Left lung (tissue), 10 donors: ENCODE results near the gene LRRC26. TPM values are rescaled to one million over a fixed set of nuclear protein-coding genes. Genes with fewer than 3 reads are reported as not detected.

ENCODE experiments used
- ATAC-seq: fragments of 200-7000 bp; cut with Tn5 transposase; one replicate; pipeline ENCODE4 v1.9.1; 2020; ENCODE audit warnings: moderate library complexity
- DNase-seq, 4 donors: peaks; one replicate each; pipeline ENCODE4 v3.0.0-alpha.2; 2013 to 2020
- H3K27ac ChIP-seq, 2 donors: fragments of 200-600 bp; sonication (generic) in 1 of 2; one replicate each; pipeline versions ENCODE4 v1.5.0 to v1.8.0; 2020 to 2021
- H3K27me3 ChIP-seq, 2 donors: fragments of 200-600 bp; sonication (generic) in 1 of 2; one replicate each; pipeline versions ENCODE4 v1.5.0 to v1.8.0; 2020 to 2021
- H3K36me3 ChIP-seq, 2 donors: fragments of 200-600 bp; sonication (generic) in 1 of 2; one replicate each; pipeline versions ENCODE4 v1.5.0 to v1.8.0; 2020 to 2021
- H3K4me1 ChIP-seq, 2 donors: fragments of 200-600 bp; one replicate each; pipeline ENCODE4 v1.8.0; 2021
- H3K4me3 ChIP-seq, 2 donors: fragments of 200-600 bp; sonication (generic) in 1 of 2; one replicate each; pipeline versions ENCODE4 v1.5.0 to v1.8.0; 2020 to 2021; ENCODE audit warnings: mild to moderate bottlenecking in 1 of 2
- H3K9me3 ChIP-seq, 2 donors: fragments of 200-600 bp; sonication (generic) in 1 of 2; one replicate each; pipeline versions ENCODE4 v1.5.0 to v1.8.0; 2020 to 2021
- intact Hi-C, 2 donors: fragments of 100-400 bp; cut with DNase I; formaldehyde crosslinking; loops; one replicate each; pipeline versions ENCODE4 v1.11.2 to v1.14.2; 2022
- polyA plus RNA-seq, 6 donors: library from polyadenylated mRNA; unstranded; fragments of 120-200 nt; gene quantifications; one replicate each; pipeline ENCODE4 v1.2.1, GENCODE V29; 2013; ENCODE audit not compliant: insufficient read length in 6 of 6
- total RNA-seq, 2 donors: library from RNA; stranded (reverse); fragmentation: NEBNext Ultra II Directional; extraction: Animal tissue kit (Norgen Biotek cat#: 25700); gene quantifications; one replicate each; pipeline ENCODE4 v1.2.1, GENCODE V29; 2021
- TF ChIP-seq, protein P1 (sequence below), 2 donors: fragments of 200-600 bp; sonication (generic) in 1 of 2; IDR thresholded peaks; one replicate each; pipeline versions ENCODE4 v1.5.0 to v1.8.0; 2021; ENCODE audit warnings: antibody characterized with exemption in 2 of 2
- donor health status: DM: no; HTN: yes; CAD: no.
- donor health status: DM: no; HTN: no; CAD: no.

LRRC26 gene
- total and polyA plus RNA-seq, 8 donors: 0.23 to 0.63 (median 0.40) TPM; not detected in 4

DNA sequence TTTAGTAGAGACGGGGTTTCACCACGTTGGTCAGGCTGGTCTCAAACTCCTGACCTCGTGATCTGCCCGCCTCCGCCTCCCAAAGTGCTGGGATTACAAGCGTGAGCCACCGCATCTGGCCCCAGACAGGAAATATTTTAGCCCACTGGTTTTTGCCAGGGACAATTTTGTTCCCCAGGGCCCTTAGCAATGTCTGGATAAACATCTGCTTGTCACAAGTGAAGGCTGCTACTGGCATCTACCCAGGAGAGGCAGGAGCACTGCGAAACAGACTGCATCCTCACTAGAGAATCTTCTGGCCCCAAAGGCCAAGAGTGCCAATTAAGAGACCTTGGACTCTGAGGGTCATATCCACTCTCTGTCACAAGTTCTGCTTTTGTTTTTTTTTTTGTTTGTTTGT is 33.1 kb upstream of the LRRC26 start:
- TF ChIP-seq, protein P1, sequence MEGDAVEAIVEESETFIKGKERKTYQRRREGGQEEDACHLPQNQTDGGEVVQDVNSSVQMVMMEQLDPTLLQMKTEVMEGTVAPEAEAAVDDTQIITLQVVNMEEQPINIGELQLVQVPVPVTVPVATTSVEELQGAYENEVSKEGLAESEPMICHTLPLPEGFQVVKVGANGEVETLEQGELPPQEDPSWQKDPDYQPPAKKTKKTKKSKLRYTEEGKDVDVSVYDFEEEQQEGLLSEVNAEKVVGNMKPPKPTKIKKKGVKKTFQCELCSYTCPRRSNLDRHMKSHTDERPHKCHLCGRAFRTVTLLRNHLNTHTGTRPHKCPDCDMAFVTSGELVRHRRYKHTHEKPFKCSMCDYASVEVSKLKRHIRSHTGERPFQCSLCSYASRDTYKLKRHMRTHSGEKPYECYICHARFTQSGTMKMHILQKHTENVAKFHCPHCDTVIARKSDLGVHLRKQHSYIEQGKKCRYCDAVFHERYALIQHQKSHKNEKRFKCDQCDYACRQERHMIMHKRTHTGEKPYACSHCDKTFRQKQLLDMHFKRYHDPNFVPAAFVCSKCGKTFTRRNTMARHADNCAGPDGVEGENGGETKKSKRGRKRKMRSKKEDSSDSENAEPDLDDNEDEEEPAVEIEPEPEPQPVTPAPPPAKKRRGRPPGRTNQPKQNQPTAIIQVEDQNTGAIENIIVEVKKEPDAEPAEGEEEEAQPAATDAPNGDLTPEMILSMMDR (IDR thresholded peaks at IDR 0.05): no peak
- Histone ChIP-seq H3K9me3 (no peaks in the 10 kb centered on the region), H3K36me3 (peaks cover 0 to 6% of the 10 kb centered on the region in 2 donors), H3K27ac (no peak overlapping the region), H3K27me3 (peaks cover 0 to 5% of the 10 kb centered on the region in 2 donors), H3K4me1 (peaks cover 33 to 81% of the 10 kb centered on the region in 2 donors), H3K4me3 (no peak overlapping the region)
- ATAC-seq (no peak), DNase-seq (no peak)
- intact Hi-C loops: no loop called here

DNA sequence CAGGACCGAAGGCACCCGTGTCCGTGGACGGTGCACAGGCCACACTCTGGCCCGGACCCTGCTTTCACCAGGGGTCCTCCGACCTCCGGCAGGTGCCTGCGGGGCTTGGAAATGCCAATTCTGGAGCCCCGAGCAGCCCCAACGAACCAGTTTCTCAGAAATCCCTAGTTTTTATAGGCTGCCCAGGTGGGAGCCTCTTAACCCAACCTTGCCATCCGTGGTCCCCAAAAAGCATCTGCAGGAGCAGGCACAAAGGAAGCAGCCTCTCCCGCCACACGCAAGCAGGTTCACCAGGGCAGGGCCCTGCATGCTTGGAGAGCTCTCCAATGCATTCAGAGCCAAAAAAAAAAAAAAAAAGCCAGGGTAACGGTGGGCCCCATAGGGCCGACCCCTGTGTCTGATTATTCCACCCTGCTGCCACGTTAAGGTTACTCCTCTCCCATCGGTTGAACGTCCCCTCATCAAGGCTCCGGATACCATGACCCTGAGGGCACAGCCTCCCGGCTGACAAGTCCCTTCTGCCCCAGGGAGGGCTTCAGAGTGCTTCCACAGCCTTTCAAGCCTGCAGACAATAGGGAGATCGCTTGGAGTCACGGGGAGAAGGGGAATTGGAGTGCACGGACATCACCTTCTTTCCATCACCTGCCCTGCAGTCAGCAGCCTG is 31.5 kb upstream of the LRRC26 start:
- intact Hi-C loops: no loop called here
- no peaks in the 10 kb centered on the region for H3K36me3 ChIP-seq

DNA sequence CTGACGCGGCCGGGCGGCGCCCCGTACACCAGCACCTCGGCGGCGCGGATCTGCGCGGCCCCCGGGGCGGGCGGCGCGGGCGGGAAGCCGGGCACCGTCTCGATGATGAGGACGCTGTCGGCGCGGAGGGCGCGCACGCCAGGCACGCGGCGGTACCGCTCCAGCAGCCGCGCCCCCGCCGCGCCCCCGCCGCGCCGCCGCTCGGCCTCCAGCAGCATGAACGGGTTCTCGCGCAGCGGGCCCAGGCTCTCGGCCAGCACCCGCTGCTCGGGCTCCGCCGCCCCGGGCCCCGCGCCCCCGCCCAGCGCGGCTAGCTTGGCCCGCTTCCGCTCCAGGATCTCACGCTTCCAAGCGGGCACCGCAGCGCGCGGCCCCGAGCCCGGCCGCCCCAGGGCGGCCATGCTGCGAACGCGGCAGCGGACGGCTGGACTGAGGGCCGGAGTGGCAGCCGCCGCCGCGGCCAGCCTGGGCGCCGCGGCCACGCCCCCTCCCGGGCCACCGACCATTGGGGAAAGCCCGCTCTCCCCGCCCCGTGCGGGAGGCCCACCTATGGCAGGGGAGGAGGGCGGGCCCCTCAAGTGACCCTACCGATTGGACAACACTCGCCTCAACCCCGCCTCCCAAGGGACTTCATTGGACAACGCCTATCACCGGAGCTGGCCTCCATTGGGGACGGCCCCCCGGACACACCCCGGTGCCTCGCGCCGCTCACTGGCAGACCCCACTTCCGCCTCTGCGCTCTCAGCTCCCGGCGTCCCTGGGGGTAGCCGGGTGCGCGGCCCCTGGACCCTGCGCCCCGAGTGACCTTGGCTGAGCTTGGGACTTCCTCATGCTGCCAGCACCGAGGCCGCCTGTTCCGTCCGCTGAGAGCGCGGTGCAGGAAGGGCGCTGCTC is 30.7 kb upstream of the LRRC26 start, which contains the start of gene TPRN:
Gene TPRN (minus strand): TSS at position 431 of the 894 bp plus-strand sequence. CDS start 30 bp downstream, at position 401.
- ATAC-seq (peak; percentile 95), DNase-seq (peak; percentile 97 to 99 (median 98))
- Histone ChIP-seq H3K4me1 (peaks cover 25 to 74% of the 10 kb centered on the region in 2 donors), H3K36me3 (no peaks in the 10 kb centered on the region), H3K27me3 (peaks cover 0 to 5% of the 10 kb centered on the region in 2 donors), H3K9me3 (no peaks in the 10 kb centered on the region), H3K4me3 (peak within 1 kb of the TSS; percentile 55 to 74), H3K27ac (peak within 1 kb of the TSS; percentile 82 to 92)
- intact Hi-C loops: no loop called here
- TF ChIP-seq, protein P1 (IDR thresholded peaks at IDR 0.05): no peak

More for the DNA sequence above, 31.5 kb upstream of the LRRC26 start:
- peaks cover 0 to 5% of the 10 kb centered on the region in 2 donors for H3K27me3 ChIP-seq
- ATAC-seq (no peak), DNase-seq (no peak)
- no peaks in the 10 kb centered on the region for H3K9me3 ChIP-seq
- H3K4me1 ChIP-seq: peaks cover 30 to 80% of the 10 kb centered on the region in 2 donors
- peak overlapping the region; percentile 55 to 74 for H3K4me3 ChIP-seq
- H3K27ac ChIP-seq: peak overlapping the region; percentile 82 to 92
- TF ChIP-seq, protein P1 (IDR thresholded peaks at IDR 0.05): no peak

DNA sequence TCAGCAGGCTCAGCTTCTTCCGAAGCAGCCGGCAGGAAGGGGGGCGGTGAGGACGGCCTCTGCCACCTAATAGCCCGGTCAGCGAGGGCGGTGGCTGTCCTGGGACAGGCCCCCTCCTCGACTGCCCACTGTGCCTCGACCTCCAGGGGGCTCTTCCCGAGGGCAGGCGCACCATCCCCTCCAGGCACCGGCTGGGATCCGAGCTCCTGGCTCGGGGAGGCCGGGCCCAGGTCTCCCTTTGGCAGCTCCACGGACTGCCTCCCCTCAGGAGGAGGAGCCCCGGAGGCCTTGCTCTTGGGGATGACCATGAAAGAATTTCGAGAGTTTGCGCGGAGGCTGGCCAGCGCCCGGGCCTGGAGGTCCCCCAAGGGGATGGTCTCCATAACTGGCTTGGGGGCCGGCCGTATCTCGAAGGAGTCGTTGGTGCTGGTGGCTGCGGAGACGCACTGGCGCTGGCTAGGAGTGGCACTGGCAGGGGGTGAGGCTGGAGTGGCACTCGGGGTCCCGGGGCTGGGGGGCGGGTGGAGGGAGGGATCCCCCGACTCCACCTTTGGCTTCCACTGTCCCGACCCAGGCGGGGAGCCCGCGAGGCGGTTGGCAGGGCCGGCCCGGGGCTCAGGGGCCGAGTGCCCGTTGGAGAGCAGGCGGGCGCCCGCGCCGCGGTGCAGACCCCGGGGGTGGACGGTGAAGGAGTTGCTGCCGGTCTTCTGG is 29.7 kb upstream of the LRRC26 start:
- peak overlapping the region; percentile 41 to 55 for H3K4me3 ChIP-seq
- peaks cover 0 to 5% of the 10 kb centered on the region in 2 donors for H3K27me3 ChIP-seq
- H3K4me1 ChIP-seq: peaks cover 21 to 75% of the 10 kb centered on the region in 2 donors
- H3K36me3 ChIP-seq: no peaks in the 10 kb centered on the region
- H3K27ac ChIP-seq: peak overlapping the region in 1 of 2 donors; percentile 31
- intact Hi-C loops: no loop called here
- H3K9me3 ChIP-seq: no peaks in the 10 kb centered on the region
- ATAC-seq (no peak), DNase-seq (no peak)
- TF ChIP-seq, protein P1 (IDR thresholded peaks at IDR 0.05): no peak
